SK-N-MC (cell line): ENCODE measurements around the gene LRRC27.

Source experiments
- DNase-seq: peaks from one replicate; pipeline ENCODE4 v3.0.0-alpha.2; 2011; ENCODE audit warnings: low read depth, low spot score
- H3K27ac ChIP-seq: fragments of 200-600 bp; sonication (generic); 2 replicates; pipeline ENCODE4 v1.5.1; 2016; ENCODE audit warnings: mixed run types
- H3K36me3 ChIP-seq: fragments of 200-600 bp; sonication (generic); 2 replicates; pipeline ENCODE4 v1.6.1; 2017; ENCODE audit warnings: antibody characterized with exemption, low read length, mixed read lengths; ENCODE audit not compliant: insufficient read depth
- H3K4me3 ChIP-seq: fragments of 200-600 bp; sonication (generic); 2 replicates; pipeline ENCODE4 v1.5.1; 2016
- H3K9ac ChIP-seq: fragments of 200-600 bp; sonication (generic); 2 replicates; pipeline ENCODE4 v1.8.0; 2017; ENCODE audit warnings: mixed run types, mixed read lengths; ENCODE audit not compliant: insufficient read length
- H3K9me3 ChIP-seq: fragments of 200-600 bp; sonication (generic); 2 replicates; pipeline ENCODE4 v1.6.1; 2017; ENCODE audit warnings: low read depth, mild to moderate bottlenecking, antibody characterized with exemption, low read length, moderate library complexity, mixed read lengths
- EZH2 ChIP-seq: fragments of 200-600 bp; sonication (generic); IDR thresholded peaks from one replicate; pipeline ENCODE4 v1.6.1; 2017; ENCODE audit warnings: antibody characterized with exemption
- FOXP2 ChIP-seq: optimal IDR thresholded peaks from 2 replicates; pipeline ENCODE3; 2011; ENCODE audit warnings: mild to moderate bottlenecking, moderate library complexity; ENCODE audit not compliant: insufficient read depth; ENCODE audit errors: extremely low read length, control extremely low read depth
- POLR2AphosphoS5 ChIP-seq: IDR thresholded peaks from 2 replicates; pipeline ENCODE4 v1.6.1; 2012; ENCODE audit warnings: mild to moderate bottlenecking, low read depth, low read length, borderline replicate concordance

LRRC27 gene

GRCh38 chr10:132338876-132339275 is 6.9 kb downstream of the LRRC27 start:
- Histone ChIP-seq H3K36me3 (no peaks in the 10 kb centered on the region), H3K4me3 (no peak overlapping the region), H3K27ac (no peak overlapping the region), H3K9ac (no peak overlapping the region), H3K9me3 (no peaks in the 10 kb centered on the region)
- no peak for DNase-seq
- no peak for TF ChIP-seq POLR2AphosphoS5
- TF ChIP-seq FOXP2 = no peak
- no peak for TF ChIP-seq EZH2

GRCh38 chr10:132339276-132339675 is 7.3 kb downstream of the LRRC27 start:
- Histone ChIP-seq H3K9me3 (no peaks in the 10 kb centered on the region), H3K4me3 (no peak overlapping the region), H3K36me3 (no peaks in the 10 kb centered on the region), H3K9ac (no peak overlapping the region), H3K27ac (no peak overlapping the region)
- no peak for TF ChIP-seq POLR2AphosphoS5
- DNase-seq = no peak

GRCh38 chr10:132341017-132341416 is 9.0 kb downstream of the LRRC27 start:
- Histone ChIP-seq H3K9ac (no peak overlapping the region), H3K27ac (no peak overlapping the region), H3K9me3 (no peaks in the 10 kb centered on the region), H3K36me3 (no peaks in the 10 kb centered on the region), H3K4me3 (no peak overlapping the region)
- DNase-seq = no peak
- TF ChIP-seq EZH2 (no peak), FOXP2 (no peak), POLR2AphosphoS5 (no peak)

GRCh38 chr10:132341781-132342180 is 9.8 kb downstream of the LRRC27 start:
- H3K9me3 ChIP-seq = no peaks in the 10 kb centered on the region
- no peak overlapping the region for H3K27ac ChIP-seq
- H3K9ac ChIP-seq = no peak overlapping the region
- TF ChIP-seq POLR2AphosphoS5 (no peak), FOXP2 (no peak)
- no peak for DNase-seq
- H3K36me3 ChIP-seq = no peaks in the 10 kb centered on the region
- no peak overlapping the region for H3K4me3 ChIP-seq

GRCh38 chr10:132342553-132342952 is 10.6 kb downstream of the LRRC27 start:
- no peak overlapping the region for H3K4me3 ChIP-seq
- DNase-seq = no peak
- H3K9ac ChIP-seq = no peak overlapping the region
- no peaks in the 10 kb centered on the region for H3K36me3 ChIP-seq
- H3K27ac ChIP-seq = no peak overlapping the region
- H3K9me3 ChIP-seq = no peaks in the 10 kb centered on the region
- TF ChIP-seq EZH2 (no peak), FOXP2 (no peak), POLR2AphosphoS5 (no peak)

- Histone ChIP-seq H3K27ac (no peak overlapping the region), H3K9me3 (no peaks in the 10 kb centered on the region), H3K9ac (no peak overlapping the region), H3K4me3 (no peak overlapping the region), H3K36me3 (no peaks in the 10 kb centered on the region)
- TF ChIP-seq POLR2AphosphoS5 = no peak
- TF ChIP-seq EZH2 = no peak
- TF ChIP-seq FOXP2 = no peak
- no peak for DNase-seq
Observed at GRCh38 chr10:132344386-132344785, 12.4 kb downstream of the LRRC27 start.

- Histone ChIP-seq H3K36me3 (no peaks in the 10 kb centered on the region), H3K9me3 (no peaks in the 10 kb centered on the region), H3K4me3 (no peak overlapping the region), H3K27ac (no peak overlapping the region), H3K9ac (no peak overlapping the region)
- DNase-seq = no peak
- no peak for TF ChIP-seq POLR2AphosphoS5
- no peak for TF ChIP-seq FOXP2
- TF ChIP-seq EZH2 = no peak
Observed at GRCh38 chr10:132345345-132345744, 13.4 kb downstream of the LRRC27 start.

GRCh38 chr10:132346806-132347205 is 14.8 kb downstream of the LRRC27 start:
- no peak for DNase-seq
- TF ChIP-seq FOXP2 (no peak), POLR2AphosphoS5 (no peak), EZH2 (no peak)
- H3K9me3 ChIP-seq = no peaks in the 10 kb centered on the region
- no peaks in the 10 kb centered on the region for H3K36me3 ChIP-seq
- H3K9ac ChIP-seq = no peak overlapping the region
- H3K4me3 ChIP-seq = no peak overlapping the region
- no peak overlapping the region for H3K27ac ChIP-seq

- Histone ChIP-seq H3K27ac (no peak overlapping the region), H3K9ac (no peak overlapping the region), H3K36me3 (no peaks in the 10 kb centered on the region), H3K4me3 (no peak overlapping the region), H3K9me3 (no peaks in the 10 kb centered on the region)
- no peak for DNase-seq
- no peak for TF ChIP-seq EZH2
- TF ChIP-seq POLR2AphosphoS5 = no peak
- no peak for TF ChIP-seq FOXP2
Observed at GRCh38 chr10:132347211-132347930, 15.4 kb downstream of the LRRC27 start.
